ENCODE data around the gene CCNB1IP1. TPM values are rescaled to one million over a fixed set of nuclear protein-coding genes. Genes with fewer than 3 reads are reported as not detected.
"Not testable (repeated sequence)": the region's sequence is repeated elsewhere in the genome, so short reads cannot be mapped to it uniquely, and the experiment has no call there.

CCNB1IP1 gene
- total and polyA plus RNA-seq, 8 donors = 17.4 to 55.3 (median 30.9) TPM

DNA sequence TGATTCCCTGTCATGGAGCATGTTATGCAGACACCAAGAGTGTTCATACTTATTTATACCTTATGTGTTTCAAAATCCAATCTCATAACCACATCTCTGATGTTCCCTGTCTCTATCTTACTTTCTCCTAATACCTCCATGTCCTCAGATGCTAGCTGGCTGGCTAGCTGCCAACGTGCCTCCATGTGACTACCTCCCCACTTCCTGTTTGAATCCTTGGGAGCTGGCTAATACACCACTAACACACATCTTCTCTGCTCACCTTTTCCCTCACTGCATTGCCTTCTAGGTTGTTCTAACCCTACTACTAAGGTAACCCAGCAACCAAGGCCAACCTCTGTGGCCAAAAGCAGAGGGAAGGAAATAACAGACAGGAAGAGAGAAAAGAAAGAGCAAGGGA is 54.7 kb downstream of the CCNB1IP1 start:
- no peaks in the 10 kb centered on the region for H3K4me1 ChIP-seq
- 37 to 59% methylated on average over 1 of the region's 1 CpG for WGBS, 2 donors
- no peak overlapping the region for H3K27ac ChIP-seq
- H3K36me3 ChIP-seq = no peaks in the 10 kb centered on the region
- DNase-seq (peak in 1 of 6 donors; percentile 57), FAIRE-seq (no peak), ATAC-seq (no peak)
- H3K4me3 ChIP-seq = no peak overlapping the region
- TF ChIP-seq, protein P1, sequence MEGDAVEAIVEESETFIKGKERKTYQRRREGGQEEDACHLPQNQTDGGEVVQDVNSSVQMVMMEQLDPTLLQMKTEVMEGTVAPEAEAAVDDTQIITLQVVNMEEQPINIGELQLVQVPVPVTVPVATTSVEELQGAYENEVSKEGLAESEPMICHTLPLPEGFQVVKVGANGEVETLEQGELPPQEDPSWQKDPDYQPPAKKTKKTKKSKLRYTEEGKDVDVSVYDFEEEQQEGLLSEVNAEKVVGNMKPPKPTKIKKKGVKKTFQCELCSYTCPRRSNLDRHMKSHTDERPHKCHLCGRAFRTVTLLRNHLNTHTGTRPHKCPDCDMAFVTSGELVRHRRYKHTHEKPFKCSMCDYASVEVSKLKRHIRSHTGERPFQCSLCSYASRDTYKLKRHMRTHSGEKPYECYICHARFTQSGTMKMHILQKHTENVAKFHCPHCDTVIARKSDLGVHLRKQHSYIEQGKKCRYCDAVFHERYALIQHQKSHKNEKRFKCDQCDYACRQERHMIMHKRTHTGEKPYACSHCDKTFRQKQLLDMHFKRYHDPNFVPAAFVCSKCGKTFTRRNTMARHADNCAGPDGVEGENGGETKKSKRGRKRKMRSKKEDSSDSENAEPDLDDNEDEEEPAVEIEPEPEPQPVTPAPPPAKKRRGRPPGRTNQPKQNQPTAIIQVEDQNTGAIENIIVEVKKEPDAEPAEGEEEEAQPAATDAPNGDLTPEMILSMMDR (IDR thresholded peaks at IDR 0.05) = no peak
- H3K27me3 ChIP-seq = no peaks in the 10 kb centered on the region
- no peaks in the 10 kb centered on the region for H3K9me3 ChIP-seq
- intact Hi-C loops (cut with DNase I) = no loop called here

DNA sequence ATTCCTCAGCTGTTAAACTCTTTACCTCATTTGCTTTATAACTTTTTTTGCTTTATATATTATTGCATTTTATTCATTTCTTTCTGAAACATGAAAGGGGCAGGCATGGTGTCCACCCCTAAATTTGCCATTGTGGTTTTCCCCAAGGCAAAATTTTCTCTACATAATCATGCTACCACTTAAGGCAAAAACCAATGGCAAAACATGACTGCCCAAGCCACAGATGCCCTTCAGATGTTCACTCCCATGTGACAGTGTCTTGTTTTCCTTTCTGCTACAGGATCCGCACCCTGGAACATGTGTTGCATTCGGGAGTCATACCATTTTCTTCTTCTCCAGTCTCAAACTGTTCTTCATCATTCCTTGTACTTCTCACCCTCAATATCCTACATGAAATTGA is 55.7 kb downstream of the CCNB1IP1 start:
- Histone ChIP-seq H3K9me3 (no peaks in the 10 kb centered on the region), H3K4me1 (no peaks in the 10 kb centered on the region), H3K36me3 (no peaks in the 10 kb centered on the region), H3K4me3 (no peak overlapping the region), H3K27me3 (no peaks in the 10 kb centered on the region), H3K27ac (no peak overlapping the region)
- 90 to 95% methylated on average over 2 of the region's 2 CpGs for WGBS, 2 donors
- ATAC-seq (no peak), FAIRE-seq (no peak), DNase-seq (no peak)
- TF ChIP-seq, protein P1 (IDR thresholded peaks at IDR 0.05) = no peak
- intact Hi-C loops (cut with DNase I) = no loop called here

DNA sequence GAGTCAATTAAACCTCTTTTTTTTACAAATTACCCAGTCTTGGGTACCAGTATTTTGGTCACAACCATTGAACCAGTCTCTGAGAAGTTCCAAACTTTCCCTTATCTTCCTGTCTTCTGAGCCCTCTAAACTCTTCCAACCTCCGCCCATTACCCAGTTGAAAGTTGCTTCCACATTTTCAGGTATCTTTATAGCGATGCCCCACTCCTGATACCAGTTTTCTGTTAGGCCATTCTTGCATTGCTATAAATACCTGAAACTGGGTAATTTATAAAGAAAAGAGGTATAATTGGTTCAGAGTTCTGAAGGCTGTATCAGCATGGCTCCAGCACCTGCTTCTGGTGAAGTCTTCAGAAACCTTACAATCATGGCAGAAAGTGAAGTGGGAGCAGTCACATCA is 59.0 kb downstream of the CCNB1IP1 start:
- Histone ChIP-seq H3K9me3 (no peaks in the 10 kb centered on the region), H3K27ac (no peak overlapping the region), H3K27me3 (no peaks in the 10 kb centered on the region), H3K36me3 (no peaks in the 10 kb centered on the region), H3K4me1 (no peaks in the 10 kb centered on the region), H3K4me3 (no peak overlapping the region)
- DNase-seq (no peak), ATAC-seq (no peak), FAIRE-seq (no peak)
- TF ChIP-seq, protein P1 (IDR thresholded peaks at IDR 0.05) = no peak
- intact Hi-C loops (cut with DNase I) = no loop called here
- 97 to 99% methylated on average over 2 of the region's 2 CpGs for WGBS, 2 donors

DNA sequence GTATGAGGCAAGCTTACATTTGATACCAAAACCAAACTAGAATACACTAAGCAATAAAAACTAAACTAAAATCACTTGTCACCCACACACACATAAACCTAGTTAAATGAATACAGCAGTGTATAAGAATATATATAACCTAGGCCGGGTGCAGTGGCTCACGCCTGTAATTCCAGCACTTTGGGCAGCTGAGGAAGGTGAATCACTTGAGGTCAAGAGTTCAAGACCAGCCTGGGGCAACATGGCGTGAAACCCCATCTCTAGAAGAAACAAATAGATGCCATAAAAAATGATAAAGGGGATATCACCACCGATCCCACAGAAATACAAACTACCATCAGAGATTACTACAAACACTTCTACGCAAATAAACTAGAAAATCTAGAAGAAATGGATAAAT is 68.7 kb downstream of the CCNB1IP1 start:
- H3K36me3 ChIP-seq; H3K4me3 ChIP-seq; ATAC-seq; H3K27ac ChIP-seq; H3K4me1 ChIP-seq; H3K27me3 ChIP-seq; intact Hi-C loops (cut with DNase I); FAIRE-seq; DNase-seq; H3K9me3 ChIP-seq: not testable (repeated sequence)
- WGBS, 2 donors = 93 to 95% methylated on average over 5 of the region's 5 CpGs

DNA sequence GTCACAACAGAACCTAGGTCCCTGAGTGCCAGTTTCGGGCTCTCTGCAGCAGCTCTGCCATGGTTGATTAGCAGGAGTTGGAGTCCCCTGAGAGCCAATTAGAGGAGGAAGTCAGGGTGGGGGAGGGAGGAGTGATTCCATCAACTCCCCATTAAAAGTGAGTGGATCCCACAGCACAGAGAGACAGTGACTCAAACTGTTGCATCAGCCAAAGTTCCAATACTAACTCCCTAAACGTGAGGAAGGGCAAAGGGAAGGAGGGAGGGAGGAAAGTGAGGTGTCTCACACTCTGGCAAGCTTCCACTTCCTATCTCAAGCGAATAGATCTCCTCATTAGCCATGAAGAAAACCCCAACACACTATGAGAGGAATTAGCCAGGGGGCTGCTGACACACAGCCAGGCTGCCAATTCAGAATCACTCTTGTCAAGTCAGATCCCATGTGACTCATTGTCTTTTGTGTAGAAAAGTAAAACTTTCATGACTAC is 70.4 kb downstream of the CCNB1IP1 start:
- no peak overlapping the region for H3K27ac ChIP-seq
- intact Hi-C loops (cut with DNase I) = no loop called here
- no peaks in the 10 kb centered on the region for H3K36me3 ChIP-seq
- no peak for DNase-seq
- H3K27me3 ChIP-seq = no peaks in the 10 kb centered on the region
- H3K9me3 ChIP-seq = no peaks in the 10 kb centered on the region
- 51 to 55% methylated on average over 3 of the region's 3 CpGs for WGBS, 2 donors
- TF ChIP-seq, protein P1 (IDR thresholded peaks at IDR 0.05) = no peak
- no peak for FAIRE-seq
- no peaks in the 10 kb centered on the region for H3K4me1 ChIP-seq
- H3K4me3 ChIP-seq = no peak overlapping the region
- no peak for ATAC-seq

Other genes with a start within 250 kb of the CCNB1IP1 start
- not detected for gene OR4K17, start 222.5 kb downstream of the CCNB1IP1 start, total RNA-seq
- gene OR4K17, start 222.5 kb downstream of the CCNB1IP1 start, polyA plus RNA-seq = not detected
- not detected for gene OR4N5, start 194.5 kb downstream of the CCNB1IP1 start, total RNA-seq
- gene OR4N5, start 194.5 kb downstream of the CCNB1IP1 start, polyA plus RNA-seq = not detected
- gene OR11G2, start 142.4 kb downstream of the CCNB1IP1 start, total RNA-seq = not detected
- not detected for gene OR11G2, start 142.4 kb downstream of the CCNB1IP1 start, polyA plus RNA-seq
- not detected for gene OR11H6, start 109.6 kb downstream of the CCNB1IP1 start, total RNA-seq
- not detected for gene OR11H6, start 109.6 kb downstream of the CCNB1IP1 start, polyA plus RNA-seq
- gene OR11H7, start 104.3 kb downstream of the CCNB1IP1 start, total RNA-seq = not detected
- not detected for gene OR11H7, start 104.3 kb downstream of the CCNB1IP1 start, polyA plus RNA-seq
- not detected for gene OR11H4, start 94.0 kb downstream of the CCNB1IP1 start, total RNA-seq
- gene OR11H4, start 94.0 kb downstream of the CCNB1IP1 start, polyA plus RNA-seq = not detected
- 10 to 100 TPM in 1 of 6 donors, 1 to 10 TPM in 5; 6.9 to 12.9 (median 7.7) TPM for gene TTC5, start 27.3 kb downstream of the CCNB1IP1 start, total RNA-seq
- gene TTC5, start 27.3 kb downstream of the CCNB1IP1 start, polyA plus RNA-seq = 1 to 10 TPM; 3.7 to 5.1 TPM
- gene PARP2, start 10.4 kb upstream of the CCNB1IP1 start, total RNA-seq = 10 to 100 TPM in 3 of 6 donors, 1 to 10 TPM in 3; 6.1 to 12.5 (median 9.8) TPM
- gene PARP2, start 10.4 kb upstream of the CCNB1IP1 start, polyA plus RNA-seq = 10 to 100 TPM; 10.7 to 21.8 TPM
- 10 to 100 TPM in 3 of 6 donors, 1 to 10 TPM in 3; 7.5 to 26.6 (median 9.6) TPM for gene TEP1, start 80.2 kb upstream of the CCNB1IP1 start, total RNA-seq
- 10 to 100 TPM; 13.3 to 14.8 TPM for gene TEP1, start 80.2 kb upstream of the CCNB1IP1 start, polyA plus RNA-seq
- gene KLHL33, start 102.9 kb upstream of the CCNB1IP1 start, total RNA-seq = under 1 TPM; 0.08 to 0.34 (median 0.13) TPM
- under 1 TPM; 0.12 to 0.15 TPM for gene KLHL33, start 102.9 kb upstream of the CCNB1IP1 start, polyA plus RNA-seq
- gene OSGEP, start 121.5 kb upstream of the CCNB1IP1 start, total RNA-seq = 10 to 100 TPM; 11.4 to 16.0 (median 13.9) TPM
- gene OSGEP, start 121.5 kb upstream of the CCNB1IP1 start, polyA plus RNA-seq = 10 to 100 TPM; 41.2 to 69.8 TPM
- gene APEX1, start 121.9 kb upstream of the CCNB1IP1 start, total RNA-seq = 100 to 1,000 TPM in 1 of 6 donors, 10 to 100 TPM in 5; 50.9 to 107 (median 64.6) TPM
- gene APEX1, start 121.9 kb upstream of the CCNB1IP1 start, polyA plus RNA-seq = 10 to 100 TPM; 53.9 to 88.2 TPM
- gene PIP4P1, start 128.2 kb upstream of the CCNB1IP1 start, total RNA-seq = 10 to 100 TPM in 5 of 6 donors, 1 to 10 TPM in 1; 8.9 to 20.5 (median 14.4) TPM
- gene PIP4P1, start 128.2 kb upstream of the CCNB1IP1 start, polyA plus RNA-seq = 10 to 100 TPM; 26.8 to 38.2 TPM
- 10 to 100 TPM in 2 of 6 donors, 1 to 10 TPM in 4; 6.2 to 17.2 (median 8.4) TPM for gene PNP, start 136.1 kb upstream of the CCNB1IP1 start, total RNA-seq
- gene PNP, start 136.1 kb upstream of the CCNB1IP1 start, polyA plus RNA-seq = 10 to 100 TPM in 1 of 2 donors, 1 to 10 TPM in 1; 9.0 to 24.0 TPM
- under 1 TPM in 5 of 6 donors, not detected in 1; 0.13 to 0.62 (median 0.28) TPM for gene RNASE10, start 172.3 kb upstream of the CCNB1IP1 start, total RNA-seq
- under 1 TPM in 1 of 2 donors, not detected in 1; 0.19 TPM for gene RNASE10, start 172.3 kb upstream of the CCNB1IP1 start, polyA plus RNA-seq
- not detected for gene RNASE9, start 227.8 kb upstream of the CCNB1IP1 start, total RNA-seq
- not detected for gene RNASE9, start 227.8 kb upstream of the CCNB1IP1 start, polyA plus RNA-seq

Measured in pancreas (tissue), 10 donors.